ENCODE results near the gene CTAGE9.
"Not testable (repeated sequence)": the region's sequence is repeated elsewhere in the genome, so short reads cannot be mapped to it uniquely, and the experiment has no call there.

Gene CTAGE9

GRCh38 chr6:131739136-131739535 is 28.3 kb upstream of the CTAGE9 start:
- TF ChIP-seq GATA1 (IDR thresholded peaks at IDR 0.05; ENCODE audit: low read depth, low read length): no peak
- DNase-seq: no peak

DNA sequence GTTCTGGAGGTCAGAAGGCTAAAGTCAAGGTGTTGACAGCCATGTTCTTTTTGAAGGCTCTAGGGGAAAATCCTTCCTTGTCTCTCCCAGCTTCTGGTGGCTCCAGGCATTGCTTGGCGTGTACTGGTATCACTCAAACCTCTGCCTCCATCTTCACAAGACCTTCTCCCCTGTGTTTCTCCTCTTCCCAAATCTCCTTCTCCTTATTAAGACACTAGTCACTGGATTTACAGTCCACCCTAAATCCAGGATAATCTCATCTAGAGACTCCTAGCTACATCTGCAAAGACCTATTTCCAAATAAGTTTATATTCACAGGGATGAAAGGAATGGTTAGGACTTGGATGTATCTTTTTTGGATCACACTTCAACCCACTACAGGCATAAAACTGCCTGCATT is 26.0 kb upstream of the CTAGE9 start:
- TF ChIP-seq GATA1 (IDR thresholded peaks at IDR 0.05; ENCODE audit: low read depth, low read length) (no peak), POLR2A (IDR thresholded peaks at IDR 0.05; ENCODE audit: low read length) (no peak)

GRCh38 chr6:131736003-131736596 is 25.3 kb upstream of the CTAGE9 start:
- DNase-seq: no peak

More for the DNA sequence above, 26.0 kb upstream of the CTAGE9 start:
- DNase-seq: no peak

DNA sequence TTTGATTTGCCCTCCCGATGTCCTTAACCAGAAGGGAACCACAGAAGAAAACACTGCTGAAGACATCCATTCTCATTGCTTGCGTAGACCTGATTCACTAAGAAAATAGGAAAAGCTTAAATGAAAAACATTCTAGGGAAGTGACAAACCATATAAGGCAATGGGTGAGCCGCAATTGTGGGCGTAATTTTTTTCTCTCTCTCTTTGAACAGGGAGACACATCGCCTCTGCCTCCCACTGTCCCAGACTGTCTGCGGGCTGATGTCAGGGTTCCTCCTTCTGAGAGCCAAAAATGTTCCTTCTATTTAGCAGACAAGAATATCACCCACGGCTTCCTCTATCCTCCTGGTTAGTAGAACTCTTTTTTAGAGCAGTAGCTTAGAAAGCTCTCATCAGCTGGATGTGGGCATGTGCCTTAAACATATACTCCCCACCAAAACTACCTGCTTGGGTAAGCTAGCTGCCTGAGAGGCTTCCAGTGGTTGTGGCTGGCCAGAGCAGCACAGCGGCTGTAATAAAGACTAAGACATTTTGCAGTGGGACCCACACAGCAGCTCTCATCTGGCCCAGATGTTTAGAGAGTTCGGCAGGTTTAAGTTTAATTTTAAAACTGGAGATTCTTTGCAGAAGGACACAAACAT is 22.7 kb upstream of the CTAGE9 start:
- TF ChIP-seq POLR2A (IDR thresholded peaks at IDR 0.05; ENCODE audit: low read length) (no peak), GATA1 (IDR thresholded peaks at IDR 0.05; ENCODE audit: low read depth, low read length) (no peak)
- DNase-seq: no peak

More at GRCh38 chr6:131736003-131736596, 25.3 kb upstream of the CTAGE9 start:
- no peak for TF ChIP-seq POLR2A (IDR thresholded peaks at IDR 0.05; ENCODE audit: low read length)
- TF ChIP-seq GATA1 (IDR thresholded peaks at IDR 0.05; ENCODE audit: low read depth, low read length): no peak

- DNase-seq: peak in 1 of 2 experiments; percentile 58
- TF ChIP-seq GATA1 (IDR thresholded peaks at IDR 0.05; ENCODE audit: low read depth, low read length) (no peak), POLR2A (IDR thresholded peaks at IDR 0.05; ENCODE audit: low read length) (no peak)
Observed at GRCh38 chr6:131731224-131731623, 20.4 kb upstream of the CTAGE9 start.

GRCh38 chr6:131730264-131730663 is 19.4 kb upstream of the CTAGE9 start:
- TF ChIP-seq GATA1 (IDR thresholded peaks at IDR 0.05; ENCODE audit: low read depth, low read length): no peak
- no peak for TF ChIP-seq POLR2A (IDR thresholded peaks at IDR 0.05; ENCODE audit: low read length)
- DNase-seq: no peak

DNA sequence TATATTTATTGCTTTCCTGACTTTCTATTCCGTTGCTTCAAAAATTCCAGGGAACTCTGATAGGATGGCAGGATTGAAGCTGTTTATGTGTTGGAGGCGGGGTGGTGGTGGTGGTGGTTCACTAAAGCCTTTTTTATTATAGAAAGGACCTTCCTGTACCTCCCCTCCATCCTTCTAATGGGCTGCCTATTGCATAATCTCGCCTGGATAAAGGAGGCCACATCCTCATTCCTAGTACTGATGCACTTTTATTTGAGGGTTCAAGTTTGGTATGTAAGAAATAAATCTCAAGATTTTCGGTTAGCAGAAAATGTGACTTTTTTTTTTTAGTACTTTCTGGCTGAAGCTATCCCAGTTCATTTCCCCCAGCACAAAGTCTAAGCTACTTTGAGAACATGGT is 18.7 kb upstream of the CTAGE9 start:
- no peak for DNase-seq
- TF ChIP-seq POLR2A (IDR thresholded peaks at IDR 0.05; ENCODE audit: low read length) (no peak), GATA1 (IDR thresholded peaks at IDR 0.05; ENCODE audit: low read depth, low read length) (no peak)

DNA sequence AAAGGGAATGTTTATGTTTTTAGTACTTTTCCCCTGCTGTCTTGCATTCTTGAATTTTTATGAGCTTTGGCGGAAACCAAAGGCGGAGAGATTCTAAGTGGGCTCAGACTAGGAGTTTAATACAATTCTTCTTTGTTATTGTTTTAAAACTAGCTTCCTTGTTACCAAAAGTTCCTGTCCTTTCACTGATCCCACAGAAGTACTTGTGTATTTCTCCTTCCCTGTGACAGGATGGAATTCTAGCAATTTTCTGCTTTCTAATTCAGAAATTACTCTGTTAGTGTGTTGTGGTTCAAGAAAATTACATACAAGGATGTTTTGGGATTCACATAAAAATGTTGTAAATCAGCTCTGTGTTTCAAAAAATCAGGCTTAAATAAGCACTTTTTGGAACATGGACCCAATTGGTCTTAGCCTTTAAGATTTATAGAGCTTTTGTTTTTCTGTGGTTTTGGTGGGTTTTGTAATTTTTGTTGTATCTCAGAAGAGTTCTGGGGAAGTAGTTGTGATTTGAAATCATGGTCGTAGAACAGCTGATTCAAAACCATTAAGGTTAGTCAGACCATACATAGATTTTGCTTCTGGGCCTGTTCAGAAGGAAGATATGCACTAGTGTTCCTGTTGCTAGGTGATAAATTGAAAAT is 17.6 kb upstream of the CTAGE9 start:
- no peak for DNase-seq
- no peak for TF ChIP-seq POLR2A (IDR thresholded peaks at IDR 0.05; ENCODE audit: low read length)
- no peak for TF ChIP-seq GATA1 (IDR thresholded peaks at IDR 0.05; ENCODE audit: low read depth, low read length)

DNA sequence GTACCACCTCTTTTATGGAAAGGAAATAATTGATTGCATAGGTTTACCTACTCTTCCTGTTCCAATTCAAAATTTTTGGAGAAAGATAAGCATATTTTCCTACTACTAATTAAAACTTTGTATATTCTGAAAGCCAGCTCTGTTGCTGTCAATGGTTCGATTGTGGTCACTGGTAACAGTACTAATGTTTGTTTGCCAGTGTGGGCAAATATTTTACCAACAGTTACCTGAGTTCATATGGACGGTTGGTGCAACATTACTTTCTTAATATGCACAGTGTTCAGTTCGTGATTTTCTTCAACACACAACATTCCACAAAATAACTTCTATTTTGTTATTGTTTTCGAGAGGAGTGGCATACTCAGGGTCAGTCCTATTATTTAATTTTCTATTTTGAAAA is 17.1 kb upstream of the CTAGE9 start:
- TF ChIP-seq POLR2A (IDR thresholded peaks at IDR 0.05; ENCODE audit: low read length) (no peak), GATA1 (IDR thresholded peaks at IDR 0.05; ENCODE audit: low read depth, low read length) (no peak)
- no peak for DNase-seq

DNA sequence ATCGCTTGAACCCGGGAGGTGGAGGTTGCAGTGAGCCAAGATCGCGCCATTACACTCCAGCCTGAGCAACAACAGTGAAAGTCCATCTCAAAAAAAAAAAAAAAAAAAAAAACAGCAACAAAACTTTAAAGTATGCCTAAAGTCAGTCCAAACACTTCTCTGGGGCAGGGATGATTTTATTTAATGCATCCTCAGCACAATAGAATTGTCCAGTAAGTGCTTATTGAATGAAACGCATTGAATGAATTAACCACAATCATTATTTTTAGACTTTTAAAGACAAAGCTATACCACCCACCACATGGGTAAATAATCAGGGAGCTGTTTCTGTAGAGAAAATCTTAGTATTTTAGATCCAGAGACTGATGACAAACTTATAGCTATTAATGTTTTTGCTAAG is 16.6 kb upstream of the CTAGE9 start:
- no peak for DNase-seq
- no peak for TF ChIP-seq POLR2A (IDR thresholded peaks at IDR 0.05; ENCODE audit: low read length)
- TF ChIP-seq GATA1 (IDR thresholded peaks at IDR 0.05; ENCODE audit: low read depth, low read length): no peak

GRCh38 chr6:131724114-131724513 is 13.3 kb upstream of the CTAGE9 start:
- no peak for TF ChIP-seq GATA1 (IDR thresholded peaks at IDR 0.05; ENCODE audit: low read depth, low read length)
- TF ChIP-seq POLR2A (IDR thresholded peaks at IDR 0.05; ENCODE audit: low read length): no peak
- no peak for DNase-seq

- DNase-seq: no peak
- TF ChIP-seq POLR2A (IDR thresholded peaks at IDR 0.05; ENCODE audit: low read length): no peak
- no peak for TF ChIP-seq GATA1 (IDR thresholded peaks at IDR 0.05; ENCODE audit: low read depth, low read length)
Observed at GRCh38 chr6:131721161-131721560, 10.3 kb upstream of the CTAGE9 start.

- DNase-seq: no peak
- no peak for TF ChIP-seq GATA1 (IDR thresholded peaks at IDR 0.05; ENCODE audit: low read depth, low read length)
- no peak for TF ChIP-seq POLR2A (IDR thresholded peaks at IDR 0.05; ENCODE audit: low read length)
Observed at GRCh38 chr6:131717836-131718542, 7.2 kb upstream of the CTAGE9 start.

DNA sequence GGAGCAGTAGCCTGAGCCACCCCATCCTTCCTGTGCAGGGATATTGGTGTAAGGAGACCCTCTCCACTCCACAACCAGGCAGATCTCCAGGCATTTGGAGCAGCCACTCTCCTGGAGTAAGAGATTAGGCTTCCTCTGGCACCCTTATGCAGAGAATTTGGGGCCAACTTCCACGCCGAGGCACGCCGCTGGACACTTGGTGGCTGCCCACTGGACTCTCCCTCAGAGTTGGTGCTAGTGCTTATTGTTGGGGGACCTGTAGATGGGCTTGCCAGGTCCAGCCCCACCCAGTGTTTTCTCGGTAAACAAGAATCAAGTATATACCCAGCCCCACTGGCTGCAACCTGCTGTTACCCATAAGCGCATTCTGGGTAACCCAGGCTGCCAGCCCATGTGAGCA is 4.8 kb upstream of the CTAGE9 start:
- DNase-seq: not testable (repeated sequence)

GRCh38 chr6:131703905-131704304 is 6.9 kb downstream of the CTAGE9 start:
- not testable (repeated sequence) for DNase-seq

GRCh38 chr6:131700851-131701250 is 10.0 kb downstream of the CTAGE9 start:
- not testable (repeated sequence) for DNase-seq

All from erythroblast (primary cell).